Measurements from ENCODE around the gene ADRA2A. TPM values are rescaled to one million over a fixed set of nuclear protein-coding genes. Genes with fewer than 3 reads are reported as not detected.

Gene ADRA2A
- total and polyA plus RNA-seq, 8 donors = 12.6 to 42.3 (median 27.1) TPM

DNA sequence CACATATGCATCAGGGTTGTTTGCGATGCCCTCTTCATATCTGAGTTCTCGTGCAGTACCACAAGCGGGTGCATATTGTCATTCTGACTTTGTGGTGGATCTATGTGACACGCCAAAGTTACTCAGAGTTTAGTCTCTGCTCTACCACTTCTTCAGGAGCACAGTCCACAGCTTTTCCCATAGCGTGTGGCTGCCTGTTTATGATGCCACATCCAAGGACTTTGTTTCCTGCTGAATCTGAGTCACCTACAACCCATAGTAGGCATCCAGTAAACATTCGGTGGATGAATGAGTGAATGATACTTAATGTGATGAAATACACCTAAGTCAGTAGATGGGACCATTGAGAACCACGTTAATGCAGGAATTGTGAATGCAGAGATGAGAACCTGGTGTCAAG lies 15.0 kb downstream of the ADRA2A start:
- Histone ChIP-seq H3K4me3 (no peak overlapping the region), H3K36me3 (no peaks in the 10 kb centered on the region), H3K27me3 (no peaks in the 10 kb centered on the region), H3K4me1 (no peaks in the 10 kb centered on the region), H3K27ac (no peak overlapping the region), H3K9me3 (no peaks in the 10 kb centered on the region)
- ATAC-seq = no peak
- WGBS, 2 donors = 81 to 85% methylated on average over 7 of the region's 7 CpGs
- no peak for DNase-seq
- intact Hi-C loops (cut with DNase I) = no loop called here
- TF ChIP-seq, protein P1, sequence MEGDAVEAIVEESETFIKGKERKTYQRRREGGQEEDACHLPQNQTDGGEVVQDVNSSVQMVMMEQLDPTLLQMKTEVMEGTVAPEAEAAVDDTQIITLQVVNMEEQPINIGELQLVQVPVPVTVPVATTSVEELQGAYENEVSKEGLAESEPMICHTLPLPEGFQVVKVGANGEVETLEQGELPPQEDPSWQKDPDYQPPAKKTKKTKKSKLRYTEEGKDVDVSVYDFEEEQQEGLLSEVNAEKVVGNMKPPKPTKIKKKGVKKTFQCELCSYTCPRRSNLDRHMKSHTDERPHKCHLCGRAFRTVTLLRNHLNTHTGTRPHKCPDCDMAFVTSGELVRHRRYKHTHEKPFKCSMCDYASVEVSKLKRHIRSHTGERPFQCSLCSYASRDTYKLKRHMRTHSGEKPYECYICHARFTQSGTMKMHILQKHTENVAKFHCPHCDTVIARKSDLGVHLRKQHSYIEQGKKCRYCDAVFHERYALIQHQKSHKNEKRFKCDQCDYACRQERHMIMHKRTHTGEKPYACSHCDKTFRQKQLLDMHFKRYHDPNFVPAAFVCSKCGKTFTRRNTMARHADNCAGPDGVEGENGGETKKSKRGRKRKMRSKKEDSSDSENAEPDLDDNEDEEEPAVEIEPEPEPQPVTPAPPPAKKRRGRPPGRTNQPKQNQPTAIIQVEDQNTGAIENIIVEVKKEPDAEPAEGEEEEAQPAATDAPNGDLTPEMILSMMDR (IDR thresholded peaks at IDR 0.05) = no peak
- no peak for FAIRE-seq

DNA sequence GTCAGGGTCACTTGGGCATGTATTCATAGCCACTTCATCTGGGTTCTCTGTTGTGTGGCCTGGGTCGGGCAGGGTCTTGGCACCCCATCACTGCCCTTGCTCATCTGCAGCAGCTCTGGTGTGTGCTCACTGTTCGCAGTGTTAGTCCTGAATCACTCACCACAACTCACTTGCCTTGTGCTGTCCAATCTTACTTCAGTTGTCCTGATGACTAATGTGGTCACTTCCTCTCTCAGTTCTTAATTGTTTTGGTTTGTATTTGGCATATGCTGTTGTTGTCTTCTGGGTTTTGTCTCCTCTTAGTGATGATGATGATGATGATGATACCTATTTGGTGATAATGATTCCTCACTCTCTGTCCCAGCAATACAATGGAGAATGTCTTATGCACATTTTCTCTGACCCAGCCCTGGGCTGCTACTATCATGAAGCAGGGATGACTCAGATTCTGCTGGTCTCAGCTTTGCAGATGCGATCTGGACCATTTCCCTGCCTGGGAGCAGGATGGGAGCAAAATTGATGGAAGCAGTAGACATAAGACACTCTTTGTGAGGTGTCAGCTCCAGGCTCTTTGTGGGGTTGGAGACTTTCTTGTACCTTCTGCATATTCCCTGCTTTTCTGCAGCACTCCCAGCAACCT lies 17.0 kb downstream of the ADRA2A start:
- H3K27ac ChIP-seq = no peak overlapping the region
- H3K4me1 ChIP-seq = no peaks in the 10 kb centered on the region
- TF ChIP-seq, protein P1 (IDR thresholded peaks at IDR 0.05) = no peak
- FAIRE-seq = no peak
- DNase-seq = no peak
- no peaks in the 10 kb centered on the region for H3K36me3 ChIP-seq
- peak in 1 of 4 donors; percentile 46 for ATAC-seq
- 88 to 92% methylated on average over 3 of the region's 3 CpGs for WGBS, 2 donors
- intact Hi-C loops (cut with DNase I) = no loop called here
- H3K27me3 ChIP-seq = no peaks in the 10 kb centered on the region
- H3K9me3 ChIP-seq = no peaks in the 10 kb centered on the region
- no peak overlapping the region for H3K4me3 ChIP-seq

DNA sequence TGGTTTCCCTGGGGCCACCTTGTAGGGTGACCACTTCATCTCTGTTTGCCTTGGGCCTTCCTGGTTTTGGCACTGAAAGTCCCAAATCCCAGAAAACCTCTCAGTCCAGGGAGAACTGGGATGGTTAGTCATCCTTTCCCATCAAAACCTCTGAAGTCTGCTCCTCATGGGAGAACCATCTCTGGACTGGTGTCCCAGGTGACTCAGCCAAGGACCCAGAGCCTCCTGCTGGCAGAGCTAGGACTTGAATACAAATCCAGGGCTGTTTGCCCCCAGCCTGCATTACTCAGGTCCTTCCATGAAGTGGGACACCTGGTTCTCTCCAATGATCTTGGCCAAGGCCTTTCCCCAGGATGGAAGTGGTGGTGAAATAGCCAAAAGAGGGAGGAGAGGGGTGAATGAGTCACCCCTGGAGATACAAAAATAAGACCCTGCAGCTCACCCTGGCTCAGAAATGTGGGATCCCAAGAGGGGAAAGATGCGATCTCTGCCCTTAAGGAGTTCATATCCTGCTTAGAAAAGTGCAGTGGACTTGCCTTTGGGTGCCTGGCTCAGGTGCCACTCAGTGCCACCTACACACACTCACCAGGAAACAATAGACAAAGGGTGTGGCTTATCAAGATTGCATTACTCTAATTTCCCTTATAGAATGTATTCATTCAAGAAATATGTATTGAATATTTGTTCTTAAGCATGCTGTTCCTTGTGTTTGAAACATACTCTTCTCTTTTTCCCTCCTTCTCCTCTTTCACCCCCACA lies 22.0 kb downstream of the ADRA2A start:
- H3K27ac ChIP-seq = no peak overlapping the region
- WGBS, 2 donors = 82 to 93% methylated on average over 1 of the region's 1 CpG
- DNase-seq (peak in 1 of 6 donors; percentile 16), ATAC-seq (no peak), FAIRE-seq (no peak)
- peaks cover 0 to 15% (median 14%) of the 10 kb centered on the region in 3 donors for H3K4me1 ChIP-seq
- H3K27me3 ChIP-seq = no peaks in the 10 kb centered on the region
- intact Hi-C loops (cut with DNase I) = no loop called here
- TF ChIP-seq, protein P1 (IDR thresholded peaks at IDR 0.05) = no peak
- H3K36me3 ChIP-seq = no peaks in the 10 kb centered on the region
- no peaks in the 10 kb centered on the region for H3K9me3 ChIP-seq
- H3K4me3 ChIP-seq = no peak overlapping the region

DNA sequence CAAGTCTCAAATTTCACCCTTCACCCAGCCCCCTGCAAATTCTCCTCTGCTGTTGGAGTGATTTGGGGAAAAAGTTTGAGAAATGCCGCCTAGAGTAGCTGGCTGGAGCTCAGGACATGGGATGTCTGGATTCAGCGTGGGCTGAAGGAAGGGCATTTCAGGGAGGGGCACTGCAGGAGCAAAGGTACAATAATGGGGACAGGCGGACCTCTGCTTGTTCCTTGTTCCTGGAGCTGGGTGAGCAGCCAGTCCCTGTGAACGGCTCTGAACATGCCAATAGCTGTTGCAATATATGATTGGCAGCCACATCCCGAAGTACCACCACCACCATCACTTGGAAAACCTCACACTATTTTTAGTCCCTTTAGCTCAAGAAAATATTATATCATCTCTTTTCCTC lies 23.4 kb downstream of the ADRA2A start:
- Histone ChIP-seq H3K27me3 (no peaks in the 10 kb centered on the region), H3K36me3 (no peaks in the 10 kb centered on the region), H3K4me1 (peaks cover 0 to 19% (median 17%) of the 10 kb centered on the region in 3 donors), H3K9me3 (no peaks in the 10 kb centered on the region), H3K27ac (no peak overlapping the region), H3K4me3 (no peak overlapping the region)
- no peak for ATAC-seq
- WGBS, 2 donors = 78 to 81% methylated on average over 5 of the region's 5 CpGs
- peak in 1 of 6 donors; percentile 6 for DNase-seq
- TF ChIP-seq, protein P1 (IDR thresholded peaks at IDR 0.05) = no peak
- intact Hi-C loops (cut with DNase I) = no loop called here
- FAIRE-seq = no peak

DNA sequence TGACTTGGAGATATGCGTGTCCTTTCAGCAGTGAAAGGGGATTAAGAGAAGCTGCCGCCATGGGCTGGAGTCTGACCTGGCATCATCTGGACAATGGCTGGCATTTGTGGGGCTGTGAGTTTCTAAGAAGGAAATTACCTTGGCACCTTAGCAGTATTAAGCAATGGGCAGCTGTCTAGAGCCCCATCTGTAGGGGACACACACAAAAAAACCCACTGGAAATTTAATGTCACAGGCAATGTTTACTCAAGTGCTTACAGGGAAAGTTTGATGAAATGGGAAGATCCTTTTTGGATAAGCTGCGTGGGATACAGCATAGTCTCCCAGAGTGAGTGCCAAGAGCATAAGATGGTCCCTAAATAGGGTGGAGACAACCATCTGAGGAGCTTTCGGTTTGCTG lies 25.0 kb downstream of the ADRA2A start:
- peaks cover 0 to 19% (median 17%) of the 10 kb centered on the region in 3 donors for H3K4me1 ChIP-seq
- no peaks in the 10 kb centered on the region for H3K36me3 ChIP-seq
- no peaks in the 10 kb centered on the region for H3K27me3 ChIP-seq
- H3K4me3 ChIP-seq = no peak overlapping the region
- no peaks in the 10 kb centered on the region for H3K9me3 ChIP-seq
- TF ChIP-seq, protein P1 (IDR thresholded peaks at IDR 0.05) = no peak
- DNase-seq = no peak
- intact Hi-C loops (cut with DNase I) = no loop called here
- peak overlapping the region in 1 of 4 donors; percentile 39 for H3K27ac ChIP-seq
- no peak for FAIRE-seq
- 86% methylated on average over 4 of the region's 4 CpGs for WGBS, 2 donors
- ATAC-seq = no peak

Data from pancreas (tissue), 10 donors.